Endothelial cell of umbilical vein (primary cell): ENCODE data around the gene NEMP1.

Experiments used
- CTCF ChIP-seq, 2 donors: IDR thresholded peaks; 1 replicate in 1 of 2; 2 replicates in 1 of 2; pipeline ENCODE4 v1.5.1; 2011; ENCODE audit warnings: low read length in 2 of 2, mild to moderate bottlenecking in 2 of 2, moderate library complexity in 2 of 2, control low read depth in 1 of 2, inconsistent platforms in 1 of 2, low read depth in 1 of 2; ENCODE audit not compliant: insufficient read depth in 1 of 2; ENCODE audit errors: extremely low read depth in 1 of 2
- EZH2 ChIP-seq: IDR thresholded peaks from 2 replicates; pipeline ENCODE4 v1.6.1; 2012; ENCODE audit warnings: borderline replicate concordance, low read depth, mild to moderate bottlenecking, moderate library complexity, low read length, inconsistent platforms; ENCODE audit not compliant: severe bottlenecking
- MAX ChIP-seq: IDR thresholded peaks from 2 replicates; pipeline ENCODE4 v1.6.1; 2011; ENCODE audit not compliant: insufficient read depth, insufficient read length
- MYC ChIP-seq: IDR thresholded peaks from one replicate; pipeline ENCODE4 v1.6.1; 2011; ENCODE audit warnings: mild to moderate bottlenecking, low read depth, low read length
- POLR2A ChIP-seq: IDR thresholded peaks from 2 replicates; pipeline ENCODE4 v1.6.1; 2012; ENCODE audit warnings: low read depth, mild to moderate bottlenecking, control low read depth, low read length

- TF ChIP-seq CTCF (IDR thresholded peaks at IDR 0.05; ENCODE audit: extremely low read depth in 1 of 2, insufficient read depth in 1 of 2, low read depth in 1 of 2, low read length in 2 of 2), result no peak
- TF ChIP-seq POLR2A, result no peak
- TF ChIP-seq MAX, result no peak
- no peak for TF ChIP-seq EZH2
- no peak for TF ChIP-seq MYC
These were observed 40.2 kb upstream of the NEMP1 start for GRCh38 chr12:57118711-57119271.
